Vagina (tissue), 2 donors: ENCODE measurements around the gene KCNA5.

ENCODE experiments used
- CTCF ChIP-seq, 3 experiments: fragments of 450-650 bp in 2 of 3; fragments of 200-600 bp in 1 of 3; sonication (generic) in 1 of 3; IDR thresholded peaks; one replicate each; pipeline ENCODE4 v1.5.1; 2017 to 2019; ENCODE audit warnings: antibody characterized with exemption in 3 of 3, mild to moderate bottlenecking in 2 of 3, moderate library complexity in 2 of 3
- POLR2A ChIP-seq, 2 donors: fragments of 450-650 bp; IDR thresholded peaks; one replicate each; pipeline ENCODE4 v1.6.1; 2017; ENCODE audit warnings: antibody characterized with exemption in 2 of 2, mild to moderate bottlenecking in 2 of 2, moderate library complexity in 2 of 2
- POLR2AphosphoS5 ChIP-seq, 2 donors: sonication (generic); formaldehyde crosslinking; IDR thresholded peaks; one replicate each; pipeline ENCODE4 v1.9.0; 2017; ENCODE audit warnings: antibody characterized with exemption in 2 of 2, mild to moderate bottlenecking in 2 of 2, low read depth in 1 of 2; ENCODE audit not compliant: insufficient read depth in 1 of 2

GRCh38 chr12:5032821-5033220 is 10.9 kb upstream of the KCNA5 start:
- TF ChIP-seq CTCF (IDR thresholded peaks at IDR 0.05): no peak
- TF ChIP-seq POLR2A (IDR thresholded peaks at IDR 0.05): no peak
- no peak for TF ChIP-seq POLR2AphosphoS5 (IDR thresholded peaks at IDR 0.05; ENCODE audit: insufficient read depth in 1 of 2, low read depth in 1 of 2)
